DOHH2 (cell line): Measurements from ENCODE around the gene NOXA1.
"Not testable (repeated sequence)": the region's sequence is repeated elsewhere in the genome, so short reads cannot be mapped to it uniquely, and the experiment has no call there.

Experiments
- H3F3A ChIP-seq: fragments of 200-600 bp; sonication (generic), shearing (Covaris generic); 2 replicates; pipeline ENCODE4 v1.6.0; 2016; ENCODE audit warnings: antibody characterized with exemption, mild to moderate bottlenecking; ENCODE audit not compliant: control insufficient read depth, insufficient read depth
- H3K27ac ChIP-seq: fragments of 200-600 bp; sonication (generic); 2 replicates; pipeline ENCODE4 v1.5.1; 2014; ENCODE audit warnings: low read depth, mild to moderate bottlenecking, low read length, moderate library complexity
- H3K27me3 ChIP-seq: fragments of 200-600 bp; sonication (generic); 2 replicates; pipeline ENCODE4 v1.6.1; 2014; ENCODE audit warnings: mild to moderate bottlenecking, low read length, mixed read lengths; ENCODE audit not compliant: control insufficient read depth
- H3K36me3 ChIP-seq: fragments of 200-600 bp; sonication (generic); 2 replicates; pipeline ENCODE4 v1.6.1; 2014; ENCODE audit warnings: mild to moderate bottlenecking, low read length, moderate library complexity, mixed read lengths; ENCODE audit not compliant: control insufficient read depth
- H3K4me1 ChIP-seq: fragments of 200-600 bp; sonication (generic); 2 replicates; pipeline ENCODE4 v1.6.1; 2014; ENCODE audit warnings: mild to moderate bottlenecking, low read length, mixed read lengths; ENCODE audit not compliant: control insufficient read depth
- H3K4me2 ChIP-seq: fragments of 200-600 bp; sonication (generic); 2 replicates; pipeline ENCODE4 v1.6.0; 2014; ENCODE audit warnings: mild to moderate bottlenecking, low read length, moderate library complexity
- H3K4me3 ChIP-seq: fragments of 200-600 bp; sonication (generic); 2 replicates; pipeline ENCODE4 v1.5.1; 2014; ENCODE audit warnings: mild to moderate bottlenecking, low read length, mixed read lengths
- H3K79me2 ChIP-seq: fragments of 200-600 bp; sonication (generic); 2 replicates; pipeline ENCODE4 v1.6.1; 2014; ENCODE audit warnings: mild to moderate bottlenecking, low read length, mixed read lengths; ENCODE audit not compliant: control insufficient read depth
- H3K9me2 ChIP-seq: fragments of 200-600 bp; sonication (generic); replicated peaks from 2 replicates; pipeline ENCODE4 v1.6.1; 2014; ENCODE audit warnings: mild to moderate bottlenecking, low read length, mixed read lengths; ENCODE audit not compliant: control insufficient read depth
- H3K9me3 ChIP-seq: fragments of 200-600 bp; sonication (generic); 2 replicates; pipeline ENCODE4 v1.6.1; 2014; ENCODE audit warnings: antibody characterized with exemption, low read length, mixed read lengths; ENCODE audit not compliant: control insufficient read depth, insufficient read depth
- H4K20me1 ChIP-seq: fragments of 200-600 bp; sonication (generic); 2 replicates; pipeline ENCODE4 v1.6.0; 2014; ENCODE audit warnings: low read depth, mild to moderate bottlenecking, antibody characterized with exemption, low read length, moderate library complexity; ENCODE audit not compliant: control insufficient read depth, insufficient read depth
- EZH2phosphoT487 ChIP-seq: fragments of 200-600 bp; sonication (generic); IDR thresholded peaks from 2 replicates; pipeline ENCODE4 v1.6.1; 2017; ENCODE audit warnings: borderline replicate concordance, mild to moderate bottlenecking, antibody characterized with exemption, low read length, moderate library complexity, mixed read lengths
- TF ChIP-seq, protein P1 (sequence below): fragments of 200-600 bp; sonication (generic); IDR thresholded peaks from one replicate; pipeline ENCODE4 v1.5.1; 2014; ENCODE audit warnings: antibody characterized with exemption, mild to moderate bottlenecking, low read depth, low read length; ENCODE audit not compliant: poor library complexity, severe bottlenecking

NOXA1 gene

GRCh38 chr9:137409515-137409914, 13.7 kb upstream of the NOXA1 start:
- H3F3A ChIP-seq = peaks cover 2% of the 10 kb centered on the region; the same call in 1 of the 2 replicates
- H3K9me3 ChIP-seq = no peaks in the 10 kb centered on the region
- H3K36me3 ChIP-seq = no peaks in the 10 kb centered on the region; the same call in 1 of the 2 replicates
- peaks cover 54% of the 10 kb centered on the region for H3K4me1 ChIP-seq
- no peak overlapping the region for H3K27ac ChIP-seq
- no peak overlapping the region for H3K4me2 ChIP-seq
- no peaks in the 10 kb centered on the region for H3K9me2 ChIP-seq
- H3K79me2 ChIP-seq = peaks cover 14% of the 10 kb centered on the region
- TF ChIP-seq, protein P1, sequence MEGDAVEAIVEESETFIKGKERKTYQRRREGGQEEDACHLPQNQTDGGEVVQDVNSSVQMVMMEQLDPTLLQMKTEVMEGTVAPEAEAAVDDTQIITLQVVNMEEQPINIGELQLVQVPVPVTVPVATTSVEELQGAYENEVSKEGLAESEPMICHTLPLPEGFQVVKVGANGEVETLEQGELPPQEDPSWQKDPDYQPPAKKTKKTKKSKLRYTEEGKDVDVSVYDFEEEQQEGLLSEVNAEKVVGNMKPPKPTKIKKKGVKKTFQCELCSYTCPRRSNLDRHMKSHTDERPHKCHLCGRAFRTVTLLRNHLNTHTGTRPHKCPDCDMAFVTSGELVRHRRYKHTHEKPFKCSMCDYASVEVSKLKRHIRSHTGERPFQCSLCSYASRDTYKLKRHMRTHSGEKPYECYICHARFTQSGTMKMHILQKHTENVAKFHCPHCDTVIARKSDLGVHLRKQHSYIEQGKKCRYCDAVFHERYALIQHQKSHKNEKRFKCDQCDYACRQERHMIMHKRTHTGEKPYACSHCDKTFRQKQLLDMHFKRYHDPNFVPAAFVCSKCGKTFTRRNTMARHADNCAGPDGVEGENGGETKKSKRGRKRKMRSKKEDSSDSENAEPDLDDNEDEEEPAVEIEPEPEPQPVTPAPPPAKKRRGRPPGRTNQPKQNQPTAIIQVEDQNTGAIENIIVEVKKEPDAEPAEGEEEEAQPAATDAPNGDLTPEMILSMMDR = no peak
- TF ChIP-seq EZH2phosphoT487 = no peak
- no peak overlapping the region for H3K4me3 ChIP-seq
- H3K27me3 ChIP-seq = peaks cover 11% of the 10 kb centered on the region
- H4K20me1 ChIP-seq = peaks cover 4% of the 10 kb centered on the region; the same call in 1 of the 2 replicates

DNA sequence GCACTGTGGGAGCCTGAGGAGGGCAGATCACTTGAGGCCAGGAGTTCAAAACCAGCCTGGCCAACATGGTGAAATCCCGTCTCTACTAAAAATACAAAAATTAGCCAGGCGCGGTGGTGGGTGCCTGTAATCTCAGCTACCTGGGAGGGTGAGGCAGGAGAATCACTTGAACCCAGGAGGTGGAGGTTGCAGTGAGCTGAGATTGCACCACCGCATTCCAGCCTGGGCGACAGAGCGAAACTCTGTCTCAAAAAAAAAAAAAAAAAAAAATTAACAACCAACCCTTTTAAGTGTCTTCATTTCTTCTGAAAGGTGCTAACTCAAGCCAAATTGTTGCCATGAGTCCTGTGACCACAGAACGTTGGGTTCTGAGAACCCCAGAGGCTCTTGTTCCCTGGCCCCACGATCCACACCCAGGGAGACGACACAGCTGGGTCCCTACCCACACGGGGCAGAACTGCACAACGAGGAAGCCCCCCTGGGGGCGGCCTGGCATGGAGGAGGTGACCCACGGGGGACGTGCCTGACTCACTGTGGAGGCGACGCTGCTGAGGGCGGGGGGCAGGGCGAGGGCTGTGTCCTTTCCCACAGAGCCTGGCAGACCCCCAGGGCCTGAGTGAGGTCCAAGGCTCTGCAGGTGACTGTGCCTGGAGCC, 12.8 kb upstream of the NOXA1 start:
- not testable (repeated sequence) for H3K9me2 ChIP-seq, H3K4me3 ChIP-seq, H3K27ac ChIP-seq, H3K9me3 ChIP-seq, H3K36me3 ChIP-seq, H4K20me1 ChIP-seq, H3K4me2 ChIP-seq, H3F3A ChIP-seq
- peaks cover 60% of the 10 kb centered on the region for H3K4me1 ChIP-seq
- H3K27me3 ChIP-seq = peaks cover 11% of the 10 kb centered on the region
- peaks cover 21% of the 10 kb centered on the region for H3K79me2 ChIP-seq

DNA sequence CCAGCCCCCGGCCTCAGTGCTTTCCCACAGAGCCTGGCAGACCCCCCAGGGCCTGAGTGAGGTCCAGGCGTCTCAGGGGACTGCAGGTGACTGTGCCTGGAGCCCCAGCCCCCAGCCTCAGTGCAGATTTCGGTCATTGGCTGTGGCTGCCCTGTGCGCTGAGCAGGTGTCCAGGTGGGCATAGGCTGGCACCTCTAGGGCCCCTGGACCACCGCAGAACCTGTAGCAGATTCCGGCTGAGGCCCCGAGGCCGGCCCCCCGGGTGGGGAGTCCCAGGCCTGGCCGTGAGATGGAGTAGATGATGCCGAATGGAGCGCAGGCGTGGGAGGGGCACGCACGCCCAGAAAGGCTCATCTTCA, 12.3 kb upstream of the NOXA1 start:
- H3K9me3 ChIP-seq = no peaks in the 10 kb centered on the region
- no peaks in the 10 kb centered on the region for H3K9me2 ChIP-seq
- peak overlapping the region; percentile 30; the same call in 1 of the 2 replicates for H3K4me2 ChIP-seq
- no peak for TF ChIP-seq EZH2phosphoT487
- TF ChIP-seq, protein P1 = no peak
- no peak overlapping the region for H3K27ac ChIP-seq
- H4K20me1 ChIP-seq = peaks cover 4% of the 10 kb centered on the region; the same call in 1 of the 2 replicates
- H3K27me3 ChIP-seq = peaks cover 11% of the 10 kb centered on the region
- H3K36me3 ChIP-seq = no peaks in the 10 kb centered on the region; the same call in 1 of the 2 replicates
- H3K4me1 ChIP-seq = peaks cover 62% of the 10 kb centered on the region
- H3F3A ChIP-seq = peaks cover 2% of the 10 kb centered on the region; the same call in 1 of the 2 replicates
- H3K79me2 ChIP-seq = peaks cover 27% of the 10 kb centered on the region
- no peak overlapping the region for H3K4me3 ChIP-seq

DNA sequence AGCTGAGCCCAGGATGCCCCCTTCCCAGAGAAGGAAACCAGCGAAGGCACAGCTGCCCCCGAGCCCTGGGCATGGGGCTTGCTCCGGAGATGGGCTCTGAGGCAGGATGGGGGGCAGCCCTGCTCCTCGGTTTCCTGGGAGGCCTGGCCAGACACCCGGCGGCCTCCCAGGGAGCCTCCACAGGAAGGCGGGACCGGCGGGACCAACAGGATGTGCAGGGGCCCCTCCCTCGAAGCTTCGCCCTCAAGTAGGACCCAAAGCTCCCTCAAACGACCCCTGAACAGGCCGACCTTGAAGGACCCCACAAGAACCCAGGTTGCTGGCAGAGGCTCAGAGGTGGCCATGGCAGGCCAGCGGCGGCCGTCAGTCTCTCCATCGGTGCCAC, 11.9 kb upstream of the NOXA1 start:
- Histone ChIP-seq H3K9me2 (no peaks in the 10 kb centered on the region), H3K4me1 (peaks cover 62% of the 10 kb centered on the region), H3K27ac (no peak overlapping the region), H3K79me2 (peaks cover 30% of the 10 kb centered on the region), H3F3A (peaks cover 2% of the 10 kb centered on the region; the same call in 1 of the 2 replicates), H3K36me3 (no peaks in the 10 kb centered on the region; the same call in 1 of the 2 replicates), H4K20me1 (peaks cover 4% of the 10 kb centered on the region; the same call in 1 of the 2 replicates), H3K27me3 (peaks cover 11% of the 10 kb centered on the region), H3K4me2 (peak overlapping the region; percentile 30), H3K4me3 (peak overlapping the region; percentile 28; the same call in 1 of the 2 replicates), H3K9me3 (no peaks in the 10 kb centered on the region)
- TF ChIP-seq, protein P1 = no peak
